ENCODE data around the gene PDE1C.
A peak's percentile ranks its signal among the peaks of the same experiment; 100 is the strongest.
"Not testable (repeated sequence)": the region's sequence is repeated elsewhere in the genome, so short reads cannot be mapped to it uniquely, and the experiment has no call there.

The PDE1C gene

DNA sequence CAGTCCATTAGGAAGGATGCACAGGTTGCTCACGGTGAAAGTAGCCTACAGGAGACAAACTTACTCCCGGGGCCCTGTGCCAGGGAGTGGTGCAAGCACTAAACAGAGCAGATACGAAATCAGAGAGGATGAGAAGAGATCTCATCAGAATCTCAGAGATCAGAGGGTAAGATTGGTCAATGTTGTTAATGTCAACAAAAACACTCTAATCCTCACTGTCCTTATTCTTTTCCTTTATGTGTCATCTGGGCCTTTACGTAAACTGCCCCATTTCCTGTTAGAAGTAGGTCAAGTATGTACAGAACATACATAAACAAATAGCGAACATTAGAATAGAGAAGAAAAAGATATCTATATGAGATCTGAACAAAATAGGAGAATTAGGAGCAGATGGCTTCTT is 220.1 kb downstream of the PDE1C start:
- no peak for DNase-seq (ENCODE audit: low spot score)

DNA sequence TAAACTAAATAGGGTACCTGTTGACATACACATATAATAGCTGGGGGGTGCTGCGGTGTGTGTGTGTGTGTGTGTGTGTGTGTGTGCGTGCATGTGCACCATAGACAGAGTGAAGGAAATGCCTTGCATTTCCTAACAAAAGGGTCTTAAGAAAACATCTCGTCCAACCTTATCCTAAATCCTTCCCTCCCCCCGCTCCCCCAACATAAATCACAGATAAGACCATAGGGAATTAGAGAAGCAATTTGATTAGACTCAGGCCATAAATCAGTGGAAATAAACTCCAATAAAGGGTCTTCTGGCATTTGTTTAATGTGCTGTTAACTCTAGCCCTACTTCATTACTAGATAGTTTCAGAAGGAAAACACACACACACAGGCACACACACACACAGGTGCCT is 234.7 kb downstream of the PDE1C start:
- DNase-seq (ENCODE audit: low spot score), result no peak

DNA sequence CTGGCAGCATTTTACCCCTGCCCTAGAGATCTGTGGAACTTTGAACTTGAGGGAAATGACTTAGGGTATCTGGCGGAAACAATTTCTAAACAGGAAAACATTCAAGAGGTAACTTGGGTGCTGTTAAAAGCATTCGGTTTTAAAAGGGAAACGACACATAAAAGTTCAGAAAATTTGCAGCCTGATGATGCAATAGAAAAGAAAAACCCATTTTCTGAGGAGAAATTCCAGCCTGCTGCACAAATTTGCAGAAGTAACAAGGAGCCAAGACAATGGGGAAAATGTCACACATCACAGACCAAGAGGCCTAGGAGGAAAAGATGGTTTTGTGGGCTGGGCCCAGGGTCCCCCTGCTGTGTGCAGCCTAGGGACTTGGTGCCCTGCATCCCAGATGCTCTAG is 236.6 kb downstream of the PDE1C start:
- not testable (repeated sequence) for DNase-seq (ENCODE audit: low spot score)

DNA sequence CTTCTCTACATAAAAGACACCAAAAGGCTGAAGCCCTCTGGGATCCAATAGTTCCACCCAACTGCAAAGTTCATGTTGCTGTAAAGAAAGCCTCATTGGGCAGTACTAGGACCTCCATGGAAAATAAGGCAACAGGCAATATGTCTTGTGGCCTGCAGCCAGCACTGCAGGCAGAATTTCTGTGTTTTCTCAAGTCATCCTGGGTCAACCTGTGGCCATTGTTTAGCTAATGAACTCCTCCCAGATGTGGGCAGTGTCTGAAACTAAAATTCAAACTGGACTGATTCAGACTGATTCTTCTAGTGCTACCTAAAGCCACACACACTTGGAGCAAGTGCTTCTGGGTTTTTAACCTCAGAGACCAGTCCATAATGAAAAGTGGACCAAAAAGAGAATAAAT is 241.7 kb downstream of the PDE1C start:
- DNase-seq (ENCODE audit: low spot score), result no peak

DNA sequence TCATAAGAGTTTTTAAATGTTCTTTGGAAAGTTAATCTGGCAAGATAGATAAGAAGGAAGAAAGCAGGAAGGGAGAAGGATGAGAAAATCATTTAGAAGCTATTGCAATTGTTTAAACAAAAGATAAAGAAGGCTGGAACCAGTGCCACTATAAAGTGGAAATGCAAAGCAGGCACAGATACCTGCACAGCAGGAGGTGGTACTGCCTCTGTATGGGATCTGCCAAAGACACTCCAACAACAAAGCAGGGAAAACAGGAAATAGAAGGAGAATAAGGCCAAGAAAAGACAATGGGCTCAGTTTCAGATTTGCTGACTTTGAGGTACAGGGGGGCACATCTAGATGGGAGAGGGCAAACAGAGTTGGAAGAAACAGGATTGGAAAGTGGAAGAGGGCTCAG is 244.6 kb downstream of the PDE1C start:
- DNase-seq (ENCODE audit: low spot score), result no peak

DNA sequence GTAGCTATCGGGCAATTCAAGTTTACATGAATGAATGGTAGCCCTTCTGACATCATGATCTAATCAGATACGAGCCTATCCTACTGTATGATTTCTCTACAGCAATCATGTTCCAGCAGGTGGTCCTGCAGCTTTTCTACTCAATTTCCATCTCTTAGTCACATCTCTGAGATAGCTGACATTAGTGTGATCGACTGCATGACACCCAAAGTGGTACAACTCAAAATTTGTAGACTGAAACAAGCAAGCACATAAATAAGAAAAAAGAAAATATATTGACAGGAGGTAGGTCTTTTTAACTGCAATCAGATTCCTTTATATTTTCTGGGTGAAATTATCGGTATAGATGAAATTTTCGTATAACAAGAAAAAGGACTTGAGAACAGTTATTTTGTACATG is 251.2 kb downstream of the PDE1C start:
- no peak for DNase-seq (ENCODE audit: low spot score)

DNA sequence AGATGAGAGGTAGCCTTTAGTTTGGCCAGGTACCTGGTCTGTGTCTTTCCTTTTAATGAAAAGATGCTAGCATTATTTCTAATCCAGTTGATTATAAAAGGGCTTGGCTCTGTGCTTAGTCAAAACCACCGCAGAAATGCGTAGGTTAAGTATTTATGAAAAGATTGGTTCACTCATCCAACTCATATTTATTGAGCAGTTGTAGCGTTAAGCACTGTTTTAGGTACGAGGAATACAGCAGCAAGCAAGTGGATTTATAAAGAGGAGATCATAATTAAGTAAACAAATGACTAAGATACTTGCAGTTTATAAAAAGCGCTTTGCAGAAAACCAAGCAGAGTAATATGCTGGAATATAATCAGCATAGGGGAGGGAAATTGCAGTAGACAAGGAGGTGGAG is 253.4 kb downstream of the PDE1C start:
- no peak for DNase-seq (ENCODE audit: low spot score)

DNA sequence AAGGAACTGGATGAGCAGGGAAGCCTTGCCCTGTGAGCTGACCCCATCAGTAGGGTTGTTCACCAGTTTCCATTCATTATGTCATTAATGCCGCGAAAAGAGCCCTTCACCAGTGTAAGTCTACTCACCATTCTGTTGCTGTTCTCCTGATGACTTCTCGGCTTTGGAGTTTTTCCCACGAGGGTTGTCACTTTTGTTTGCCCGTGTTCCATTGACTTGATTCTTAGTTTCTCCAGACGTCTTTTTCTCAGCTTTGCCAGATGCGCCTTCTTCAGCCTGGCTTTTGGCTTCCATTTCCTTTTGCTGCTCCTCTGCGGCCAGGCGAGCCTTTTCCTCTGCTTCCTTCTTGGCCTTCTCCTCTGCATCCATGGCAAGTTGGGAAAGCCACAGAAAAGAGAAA is 254.4 kb downstream of the PDE1C start:
- no peak for DNase-seq (ENCODE audit: low spot score)

DNA sequence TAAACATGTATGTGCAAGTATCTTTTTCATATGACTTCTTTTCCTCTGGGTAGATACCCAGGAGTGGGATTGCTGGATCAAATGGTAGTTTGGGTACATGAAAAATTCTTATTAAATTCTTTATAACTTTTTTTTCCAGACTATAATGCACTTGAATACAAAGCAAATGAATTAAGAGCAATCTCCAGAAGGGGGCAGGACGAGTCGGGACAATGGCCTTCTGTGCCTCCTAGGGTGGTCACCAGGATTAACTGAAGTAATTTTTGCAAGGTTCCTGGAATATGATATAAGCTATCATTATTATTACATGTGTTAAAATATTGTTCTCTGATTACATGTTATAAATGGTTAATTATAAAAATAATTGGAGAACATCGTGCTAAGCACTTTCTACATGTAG is 256.0 kb downstream of the PDE1C start:
- DNase-seq (ENCODE audit: low spot score), result no peak

DNA sequence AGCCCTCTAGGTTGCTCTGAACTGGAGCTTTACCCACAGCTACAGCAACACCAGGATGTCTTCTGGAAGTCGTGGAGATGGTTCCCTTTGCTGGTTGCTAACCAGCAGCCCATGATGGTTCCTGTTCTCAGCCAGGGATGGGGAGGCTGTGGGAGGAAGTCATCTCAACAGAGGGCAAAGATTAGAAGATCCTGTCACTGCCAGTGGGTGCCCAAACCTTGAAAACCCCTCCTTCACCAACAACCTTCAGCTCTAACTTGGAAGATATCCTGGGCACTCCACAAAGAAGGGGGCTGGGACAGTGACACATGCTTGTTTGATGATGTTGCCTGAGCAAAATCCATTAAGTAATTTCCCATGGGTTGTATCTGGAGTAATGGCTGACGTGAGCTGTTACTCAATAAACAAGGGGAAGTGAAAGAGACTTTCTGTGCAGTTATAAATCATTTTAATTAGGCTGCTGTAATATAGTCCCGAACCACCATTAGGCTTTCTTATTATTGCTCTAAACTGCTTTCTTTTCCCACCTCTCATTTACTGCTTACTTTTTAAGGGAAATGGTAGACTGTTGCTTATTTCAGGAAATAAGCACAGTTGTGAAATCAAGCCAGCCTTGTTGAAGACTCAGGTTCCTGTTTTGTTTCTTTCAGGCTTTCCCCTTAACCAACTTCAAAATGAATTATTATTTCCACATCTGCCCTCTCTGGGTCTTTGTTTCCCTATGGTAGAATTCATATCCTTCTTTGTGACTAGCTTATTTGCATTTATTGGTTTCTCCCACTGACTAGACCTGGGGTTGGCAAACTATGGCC is 258.4 kb downstream of the PDE1C start:
- no peak for DNase-seq (ENCODE audit: low spot score)

DNA sequence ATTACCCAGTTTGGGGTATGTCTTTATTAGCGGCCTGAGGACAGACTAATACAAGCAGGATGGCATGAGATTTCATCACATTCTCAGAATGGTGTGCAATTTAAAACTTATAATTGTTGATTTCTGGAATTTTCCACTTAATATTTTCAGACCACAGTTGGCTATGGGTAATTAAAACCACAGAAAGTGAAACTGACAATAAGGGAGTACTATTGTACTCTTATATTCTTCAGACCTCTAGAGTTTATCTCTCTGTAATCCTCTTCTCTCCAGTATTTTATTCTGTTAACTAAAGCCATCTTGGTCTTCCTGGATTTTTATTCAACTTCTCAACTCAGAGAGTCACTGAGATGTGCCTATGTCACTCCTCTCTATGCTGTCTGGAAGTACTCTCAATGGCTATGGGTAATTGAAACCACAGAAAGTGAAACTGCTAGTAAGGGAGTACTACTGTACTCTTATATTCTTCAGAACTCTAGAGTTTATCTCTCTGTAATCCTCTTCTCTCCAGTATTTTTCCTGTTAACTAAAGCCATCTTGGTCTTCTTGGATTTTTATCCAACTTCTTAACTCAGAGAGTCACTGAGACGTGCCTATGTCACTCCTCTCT is 264.9 kb downstream of the PDE1C start:
- DNase-seq (ENCODE audit: low spot score), result no peak

DNA sequence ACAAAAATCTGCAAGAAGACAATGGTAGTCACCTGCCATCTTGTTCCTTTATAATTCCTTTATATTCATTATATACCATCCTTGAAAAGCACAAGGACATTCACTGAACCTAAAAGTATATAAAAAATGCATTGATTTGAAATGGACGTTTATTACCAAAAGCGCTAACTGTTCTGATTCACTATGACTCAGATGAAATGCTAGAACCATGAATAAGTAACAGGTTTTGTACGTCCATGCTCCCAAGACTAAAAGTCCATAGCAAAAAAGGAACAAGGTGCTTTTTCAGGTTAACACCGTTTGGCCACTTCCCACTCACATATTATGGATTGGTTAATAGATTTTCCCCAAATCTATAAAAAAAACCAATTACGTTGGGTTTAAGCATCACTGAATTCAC is 273.8 kb downstream of the PDE1C start:
- DNase-seq (ENCODE audit: low spot score), result no peak

DNA sequence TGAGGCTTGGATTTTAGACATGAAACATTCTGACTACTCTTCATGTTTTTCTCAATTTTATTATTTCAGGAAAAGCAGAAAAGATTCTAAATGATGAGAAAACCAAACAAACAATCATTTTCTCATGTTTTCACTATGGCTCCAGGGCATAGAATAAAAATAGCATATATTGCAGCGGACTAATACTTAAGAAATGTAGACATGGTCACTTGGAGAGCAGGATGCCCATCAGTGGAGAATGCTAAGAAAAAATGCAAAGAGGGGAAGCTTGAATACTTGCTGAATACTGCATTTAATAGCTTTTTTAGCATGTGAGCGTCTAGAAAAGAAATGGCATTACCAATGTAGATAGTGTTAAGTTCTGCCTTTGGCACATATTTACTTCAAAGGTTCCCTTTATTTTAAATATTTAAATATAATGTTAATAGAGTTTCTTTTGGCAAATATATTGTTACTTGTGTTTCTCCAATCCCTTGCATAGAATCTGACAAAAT is 275.3 kb downstream of the PDE1C start:
- no peak for DNase-seq (ENCODE audit: low spot score)

DNA sequence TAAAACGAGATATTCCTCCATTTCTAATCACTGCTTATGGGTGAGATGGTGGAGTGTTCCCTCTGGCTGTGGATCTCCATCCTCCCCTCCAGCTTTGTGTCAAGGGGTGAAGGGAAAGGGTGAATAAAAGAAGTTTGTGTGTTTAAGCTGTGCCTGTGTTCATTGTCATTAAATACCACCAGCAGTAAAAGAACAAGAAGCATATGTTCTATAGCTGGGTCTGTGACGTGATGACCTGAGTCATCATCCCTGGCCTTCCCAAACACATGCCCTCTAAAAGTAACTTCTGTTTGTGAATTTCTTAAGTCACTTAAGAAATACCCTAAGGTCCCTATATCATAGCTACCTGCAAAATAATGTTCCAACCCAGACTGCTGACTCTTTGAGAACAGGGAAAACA is 278.3 kb downstream of the PDE1C start:
- no peak for DNase-seq (ENCODE audit: low spot score)

DNA sequence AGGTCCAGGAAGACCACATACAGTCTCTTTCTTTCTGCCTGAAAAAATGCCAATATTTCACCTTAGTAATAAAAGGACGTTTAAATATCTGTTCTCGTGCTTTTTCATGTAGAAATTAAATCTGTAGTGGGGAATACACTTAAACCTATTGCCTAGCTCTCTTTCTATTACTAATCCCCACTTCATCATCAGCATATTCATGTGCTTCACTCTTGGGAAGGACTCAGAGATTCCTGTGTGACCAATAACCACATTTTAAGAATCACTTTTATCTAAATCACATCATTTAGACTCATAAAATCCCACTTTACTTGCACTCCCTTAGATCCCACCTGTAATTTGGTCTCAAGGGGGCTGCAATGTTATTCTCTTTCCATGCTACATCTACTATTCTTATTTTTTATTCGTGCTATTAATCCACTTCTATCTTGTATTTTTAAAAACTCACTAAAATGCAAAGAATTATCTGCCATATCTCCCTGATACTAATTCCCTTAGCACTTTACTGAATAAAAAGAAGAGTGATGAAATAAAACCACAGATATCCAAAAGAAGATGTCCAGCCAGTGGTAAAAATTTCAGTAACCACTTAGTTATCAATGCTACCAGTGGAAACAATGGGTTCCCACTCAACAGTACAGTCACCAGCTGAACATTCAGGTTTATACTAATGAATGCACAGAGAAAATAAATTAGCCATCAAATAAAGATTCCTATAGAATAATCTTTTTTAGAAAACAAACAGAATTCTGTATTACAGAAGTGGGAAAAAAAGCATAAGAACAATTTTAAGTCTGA is 281.1 kb downstream of the PDE1C start:
- no peak for DNase-seq (ENCODE audit: low spot score)

DNA sequence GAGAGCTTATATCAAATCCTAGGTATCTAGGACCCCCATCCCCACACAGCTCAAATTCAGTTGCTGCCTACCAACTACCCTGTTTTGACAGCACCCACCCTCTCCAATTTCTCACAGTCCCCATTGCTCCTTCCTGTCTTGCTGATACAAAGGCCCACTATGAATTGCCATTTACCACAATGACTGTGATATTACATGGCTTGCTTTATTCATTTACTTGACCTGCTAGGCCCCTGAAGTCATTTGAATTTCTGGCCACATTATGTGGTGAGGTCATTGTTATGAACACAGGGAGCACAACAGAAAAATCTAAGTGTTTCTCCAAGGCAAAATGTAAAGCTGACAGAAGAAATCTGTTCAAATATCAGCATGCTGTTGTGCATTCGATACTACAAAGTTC is 281.8 kb downstream of the PDE1C start:
- no peak for DNase-seq (ENCODE audit: low spot score)

DNA sequence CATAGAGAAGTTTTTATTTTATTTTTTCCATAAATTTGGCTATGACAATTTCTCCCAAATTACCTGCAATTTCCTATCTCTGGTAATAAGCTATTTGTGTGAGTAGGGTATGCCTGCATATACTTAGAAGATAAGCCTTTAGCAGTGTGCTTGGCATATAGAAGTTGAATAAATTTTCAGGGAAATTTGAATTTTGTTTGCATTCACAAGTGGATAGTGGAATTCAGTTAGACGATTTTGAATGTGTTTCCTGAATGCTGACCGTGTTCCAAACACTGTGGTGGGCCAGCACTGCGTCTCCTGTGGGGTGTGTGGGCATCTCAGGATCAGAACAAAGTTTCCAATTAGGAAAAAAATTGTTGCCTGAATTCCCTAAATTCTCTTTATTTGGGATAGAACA is 283.9 kb downstream of the PDE1C start:
- DNase-seq (ENCODE audit: low spot score), result no peak

DNA sequence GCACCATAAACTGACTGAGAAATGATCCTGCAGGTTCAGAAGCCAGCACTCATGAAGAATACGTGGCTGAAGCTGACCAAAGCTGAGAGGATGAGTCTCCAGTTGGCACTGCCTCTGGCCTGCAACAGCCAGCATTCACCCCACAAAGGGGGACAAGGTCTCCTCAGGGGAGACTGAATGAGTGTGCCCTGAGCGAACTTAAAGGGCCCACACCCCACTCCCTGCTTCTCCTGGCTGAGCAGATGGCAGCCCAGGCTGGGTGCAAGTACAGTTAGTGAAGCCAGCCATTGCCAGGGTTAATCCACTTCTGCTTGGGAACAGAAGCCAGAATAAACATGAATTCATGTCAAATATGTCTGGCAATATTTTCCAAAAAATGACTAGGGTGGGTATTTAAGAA is 285.1 kb downstream of the PDE1C start:
- no peak for DNase-seq (ENCODE audit: low spot score)

DNA sequence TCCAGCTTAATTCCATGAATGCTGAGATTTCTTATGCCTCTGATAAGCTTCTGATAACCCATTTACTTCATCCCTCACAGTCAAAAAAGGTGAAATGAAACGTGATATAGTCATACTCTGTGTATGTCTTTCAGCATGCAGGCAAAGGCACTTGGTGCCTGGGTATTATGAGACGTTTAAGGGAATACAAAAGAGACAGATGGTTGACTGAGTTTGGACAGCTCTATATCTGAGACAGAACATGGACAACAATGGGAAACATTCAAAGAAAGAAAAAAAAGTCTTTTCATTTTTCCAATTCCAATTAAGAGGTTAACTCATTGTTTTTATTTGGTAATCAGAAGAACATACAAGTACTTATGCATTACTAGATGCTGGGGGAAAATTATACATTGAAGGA is 287.0 kb downstream of the PDE1C start:
- no peak for DNase-seq (ENCODE audit: low spot score)

DNA sequence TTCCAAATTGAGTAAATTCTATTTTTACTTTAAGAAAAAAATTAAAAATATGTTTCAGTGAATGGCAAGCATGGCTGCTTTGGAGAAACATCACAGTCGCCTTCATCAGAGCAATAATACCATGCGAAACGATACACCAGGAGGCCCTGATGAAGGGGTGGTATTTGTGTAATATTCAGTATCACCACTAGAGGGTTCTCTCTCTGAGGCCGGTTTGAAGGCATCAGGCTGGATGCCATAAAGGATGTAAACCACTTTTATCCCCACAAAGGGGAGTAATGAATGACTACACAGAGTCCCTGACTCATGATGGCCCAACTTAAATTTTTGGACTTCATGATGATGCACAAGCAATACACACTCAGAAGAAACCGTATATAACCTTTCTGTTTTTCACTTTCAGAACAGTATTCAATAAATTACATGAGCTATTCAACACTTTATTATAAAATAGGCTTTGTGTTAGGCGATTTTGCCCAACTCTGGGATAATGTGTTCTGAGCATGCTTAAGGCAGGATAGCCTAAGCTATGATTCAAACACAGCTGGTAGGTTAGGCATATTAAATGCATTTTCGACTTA is 287.7 kb downstream of the PDE1C start:
- peak; percentile 15 for DNase-seq (ENCODE audit: low spot score)

DNA sequence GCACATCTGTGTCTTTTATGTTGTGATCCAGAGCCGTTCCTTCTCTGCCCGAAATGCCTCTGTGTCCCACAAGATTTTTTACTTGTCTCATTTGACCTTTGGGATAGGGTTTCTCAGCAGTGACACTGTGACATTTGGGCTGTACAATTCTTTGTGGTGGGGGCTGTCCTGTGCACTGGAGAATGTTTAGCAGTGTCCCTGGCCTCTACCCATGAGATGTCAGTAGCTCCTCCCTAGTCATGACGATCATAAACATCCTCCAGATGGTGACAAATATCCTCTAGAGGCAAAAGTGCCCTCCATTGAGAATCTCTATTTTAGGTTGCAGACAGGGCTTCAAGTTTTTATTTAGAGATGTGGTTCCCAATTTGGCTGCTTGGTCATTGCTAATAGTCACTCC is 291.9 kb downstream of the PDE1C start:
- no peak for DNase-seq (ENCODE audit: low spot score)

DNA sequence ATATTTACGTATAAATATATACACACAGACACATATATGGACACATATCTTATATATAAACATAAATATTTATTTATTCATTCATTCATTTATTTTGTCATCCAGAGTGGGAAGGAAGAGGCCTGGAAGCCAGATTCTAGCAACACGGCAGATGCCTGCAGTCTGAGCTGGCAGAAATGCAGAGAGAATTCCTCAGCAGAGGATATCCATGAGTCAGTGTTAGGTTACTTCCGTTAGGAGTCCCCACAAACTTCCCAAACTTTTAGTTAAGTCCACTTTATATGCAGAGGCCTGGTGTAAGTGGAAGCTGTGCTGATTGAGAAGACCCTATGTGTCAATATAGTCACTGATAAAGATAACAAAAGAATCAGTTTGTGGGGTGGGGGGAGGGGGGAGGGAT is 293.6 kb downstream of the PDE1C start:
- no peak for DNase-seq (ENCODE audit: low spot score)

DNA sequence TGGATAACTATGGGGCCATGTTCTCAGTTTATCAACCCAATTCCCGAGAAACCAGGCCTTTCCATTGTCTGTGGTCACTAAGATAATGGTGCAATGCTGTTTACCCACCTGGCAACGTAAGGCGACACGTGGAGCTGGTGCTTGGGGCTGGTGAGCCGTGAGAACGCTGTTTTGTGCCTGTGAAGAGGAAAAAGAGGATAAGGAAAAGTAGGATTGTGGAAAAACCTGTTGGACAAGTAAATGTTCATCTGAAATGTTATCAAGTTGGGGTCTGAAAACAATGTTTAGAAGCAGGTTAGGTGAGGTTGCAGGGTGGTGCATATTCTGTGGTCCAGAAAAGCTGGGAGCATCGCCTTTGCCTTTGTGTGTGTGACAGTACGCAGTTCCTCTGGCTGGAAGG is 294.7 kb downstream of the PDE1C start:
- no peak for DNase-seq (ENCODE audit: low spot score)
